ENCODE measurements around the gene NDNF. TPM values are rescaled to one million over a fixed set of nuclear protein-coding genes. Genes with fewer than 3 reads are reported as not detected.
A peak's percentile ranks its signal among the peaks of the same experiment; 100 is the strongest.

NDNF gene
- polyA plus RNA-seq, 1 of the 3 experiments (the other 2 are of a cell fraction), result not detected

DNA sequence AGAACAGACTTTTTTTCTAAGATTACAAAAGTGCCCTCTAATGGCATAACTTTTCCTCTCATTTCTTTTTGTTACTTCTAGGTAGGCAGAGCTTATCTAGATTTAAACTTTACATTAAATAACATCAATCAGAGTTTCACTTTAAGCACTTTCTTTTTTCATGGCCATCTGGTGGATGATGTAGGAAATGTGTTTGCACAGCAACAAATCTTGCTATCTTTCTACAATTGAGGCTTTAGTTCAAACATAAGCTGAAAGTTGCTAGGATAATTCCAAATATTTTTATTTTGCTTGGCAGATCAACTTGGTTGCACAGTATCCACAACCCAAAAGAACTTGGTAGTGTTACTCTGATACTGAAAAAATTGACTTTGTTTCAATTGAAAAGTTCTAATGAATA lies 22.0 kb downstream of the NDNF start:
- CTCF ChIA-PET, result interaction anchor here (0.9 to 1.7 kb wide), 5 partner anchors 16 to 895 kb away, joined by 4 to 9 read pairs (median 5); no protein-coding TSS in a partner anchor
- TF ChIP-seq, protein P1, sequence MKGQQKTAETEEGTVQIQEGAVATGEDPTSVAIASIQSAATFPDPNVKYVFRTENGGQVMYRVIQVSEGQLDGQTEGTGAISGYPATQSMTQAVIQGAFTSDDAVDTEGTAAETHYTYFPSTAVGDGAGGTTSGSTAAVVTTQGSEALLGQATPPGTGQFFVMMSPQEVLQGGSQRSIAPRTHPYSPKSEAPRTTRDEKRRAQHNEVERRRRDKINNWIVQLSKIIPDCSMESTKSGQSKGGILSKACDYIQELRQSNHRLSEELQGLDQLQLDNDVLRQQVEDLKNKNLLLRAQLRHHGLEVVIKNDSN (IDR thresholded peaks at IDR 0.05; ENCODE audit: borderline replicate concordance, low read depth), result no peak
- TF ChIP-seq RAD21 (IDR thresholded peaks at IDR 0.05; ENCODE audit: low read length), result peak; percentile 38
- TF ChIP-seq, protein P2, sequence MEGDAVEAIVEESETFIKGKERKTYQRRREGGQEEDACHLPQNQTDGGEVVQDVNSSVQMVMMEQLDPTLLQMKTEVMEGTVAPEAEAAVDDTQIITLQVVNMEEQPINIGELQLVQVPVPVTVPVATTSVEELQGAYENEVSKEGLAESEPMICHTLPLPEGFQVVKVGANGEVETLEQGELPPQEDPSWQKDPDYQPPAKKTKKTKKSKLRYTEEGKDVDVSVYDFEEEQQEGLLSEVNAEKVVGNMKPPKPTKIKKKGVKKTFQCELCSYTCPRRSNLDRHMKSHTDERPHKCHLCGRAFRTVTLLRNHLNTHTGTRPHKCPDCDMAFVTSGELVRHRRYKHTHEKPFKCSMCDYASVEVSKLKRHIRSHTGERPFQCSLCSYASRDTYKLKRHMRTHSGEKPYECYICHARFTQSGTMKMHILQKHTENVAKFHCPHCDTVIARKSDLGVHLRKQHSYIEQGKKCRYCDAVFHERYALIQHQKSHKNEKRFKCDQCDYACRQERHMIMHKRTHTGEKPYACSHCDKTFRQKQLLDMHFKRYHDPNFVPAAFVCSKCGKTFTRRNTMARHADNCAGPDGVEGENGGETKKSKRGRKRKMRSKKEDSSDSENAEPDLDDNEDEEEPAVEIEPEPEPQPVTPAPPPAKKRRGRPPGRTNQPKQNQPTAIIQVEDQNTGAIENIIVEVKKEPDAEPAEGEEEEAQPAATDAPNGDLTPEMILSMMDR (IDR thresholded peaks at IDR 0.05), result peak; percentile 50
- TF ChIP-seq SMC3 (IDR thresholded peaks at IDR 0.05; ENCODE audit: low read depth, low read length), result peak; percentile 30; the same call in 1 of the 2 replicates
- H3K27ac ChIP-seq (ENCODE audit: low read depth in 2 of 2, low read length in 1 of 2), result no peak overlapping the region
- no peaks in the 10 kb centered on the region for H4K20me1 ChIP-seq (ENCODE audit: insufficient read depth)
- POLR2A ChIA-PET, result no interaction called here
- no peak overlapping the region for H2AFZ ChIP-seq (ENCODE audit: low read depth)
- no peak overlapping the region for H3K4me3 ChIP-seq (ENCODE audit: low read depth in 2 of 2, low read length in 1 of 2)
- no peaks in the 10 kb centered on the region; a peak in 2 of 4 replicates for H3K4me1 ChIP-seq (ENCODE audit: control insufficient read depth in 1 of 2, insufficient read depth in 2 of 2, low read depth in 1 of 2, low read length in 1 of 2)
- H3K4me2 ChIP-seq, result no peak overlapping the region
- H3K27me3 ChIP-seq (ENCODE audit: insufficient read depth), result no peaks in the 10 kb centered on the region; the same call in 1 of the 2 replicates
- H3F3A ChIP-seq (replicated peaks; ENCODE audit: insufficient read depth), result no peaks in the 10 kb centered on the region
- no peaks in the 10 kb centered on the region for H3K79me2 ChIP-seq (ENCODE audit: insufficient read depth)
- H3K9ac ChIP-seq, result no peak overlapping the region
- H3K9me3 ChIP-seq, result no peaks in the 10 kb centered on the region
- no peaks in the 10 kb centered on the region for H3K9me2 ChIP-seq
- no peak for DNase-seq
- H3K36me3 ChIP-seq (replicated peaks in 1 of 2; ENCODE audit: control insufficient read depth in 1 of 2, insufficient read depth in 2 of 2, low read length in 1 of 2), result no peaks in the 10 kb centered on the region

DNA sequence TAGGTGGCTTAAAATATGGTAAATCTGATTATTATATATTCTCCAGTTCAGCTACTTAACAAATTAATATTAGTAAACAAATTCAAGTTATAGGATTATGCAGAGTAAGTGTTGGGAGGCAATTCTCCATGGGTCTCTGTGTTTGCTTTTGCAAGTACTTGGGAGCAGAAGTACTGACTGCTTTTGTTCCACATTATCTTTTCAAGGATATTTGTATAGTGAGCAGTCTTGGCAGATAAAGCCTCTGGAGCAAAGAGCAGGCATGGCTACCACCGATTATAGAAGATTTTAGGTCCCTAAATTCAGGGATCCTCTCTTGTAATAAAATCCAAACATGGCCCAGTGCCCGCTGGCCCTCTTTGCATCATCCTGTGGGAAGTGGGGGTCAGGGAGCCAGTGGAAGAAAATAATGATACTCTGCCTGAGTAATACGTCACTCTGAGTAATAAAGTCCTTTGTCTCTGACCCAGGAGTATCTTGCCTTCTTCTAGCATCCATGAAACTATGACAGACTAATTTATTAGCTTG lies 23.2 kb downstream of the NDNF start:
- Histone ChIP-seq H3F3A (replicated peaks; ENCODE audit: insufficient read depth) (no peaks in the 10 kb centered on the region), H3K9ac (no peak overlapping the region), H3K9me2 (no peaks in the 10 kb centered on the region), H3K36me3 (replicated peaks in 1 of 2; ENCODE audit: control insufficient read depth in 1 of 2, insufficient read depth in 2 of 2, low read length in 1 of 2) (no peaks in the 10 kb centered on the region), H3K79me2 (ENCODE audit: insufficient read depth) (no peaks in the 10 kb centered on the region), H2AFZ (ENCODE audit: low read depth) (no peak overlapping the region), H3K4me2 (no peak overlapping the region), H3K4me3 (ENCODE audit: low read depth in 2 of 2, low read length in 1 of 2) (no peak overlapping the region), H3K9me3 (no peaks in the 10 kb centered on the region), H4K20me1 (ENCODE audit: insufficient read depth) (no peaks in the 10 kb centered on the region), H3K27me3 (ENCODE audit: insufficient read depth) (no peaks in the 10 kb centered on the region), H3K27ac (ENCODE audit: low read depth in 2 of 2, low read length in 1 of 2) (no peak overlapping the region), H3K4me1 (ENCODE audit: control insufficient read depth in 1 of 2, insufficient read depth in 2 of 2, low read depth in 1 of 2, low read length in 1 of 2) (no peaks in the 10 kb centered on the region; a peak in 2 of 4 replicates)
- DNase-seq, result no peak
- WGBS (ENCODE audit: low lambda C conversion rate), result 27% methylated on average over 3 of the region's 3 CpGs
- POLR2A ChIA-PET, result no interaction called here
- CTCF ChIA-PET, result interaction anchor here (0.7 to 1.2 kb wide), 4 partner anchors 20 to 143 kb away, joined by 3 to 5 read pairs (median 4); no protein-coding TSS in a partner anchor
- TF ChIP-seq, protein P3, sequence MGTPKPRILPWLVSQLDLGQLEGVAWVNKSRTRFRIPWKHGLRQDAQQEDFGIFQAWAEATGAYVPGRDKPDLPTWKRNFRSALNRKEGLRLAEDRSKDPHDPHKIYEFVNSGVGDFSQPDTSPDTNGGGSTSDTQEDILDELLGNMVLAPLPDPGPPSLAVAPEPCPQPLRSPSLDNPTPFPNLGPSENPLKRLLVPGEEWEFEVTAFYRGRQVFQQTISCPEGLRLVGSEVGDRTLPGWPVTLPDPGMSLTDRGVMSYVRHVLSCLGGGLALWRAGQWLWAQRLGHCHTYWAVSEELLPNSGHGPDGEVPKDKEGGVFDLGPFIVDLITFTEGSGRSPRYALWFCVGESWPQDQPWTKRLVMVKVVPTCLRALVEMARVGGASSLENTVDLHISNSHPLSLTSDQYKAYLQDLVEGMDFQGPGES (IDR thresholded peaks at IDR 0.05; ENCODE audit: low read depth, low read length), result no peak
- TF ChIP-seq YY1 (IDR thresholded peaks at IDR 0.05; ENCODE audit: low read depth) (no peak), FOSL2 (IDR thresholded peaks at IDR 0.05; ENCODE audit: borderline replicate concordance, low read depth) (no peak), EP300 (IDR thresholded peaks at IDR 0.05; ENCODE audit: borderline replicate concordance in 1 of 2, low read depth in 1 of 2, low read length in 1 of 2) (no peak), FOXM1 (IDR thresholded peaks at IDR 0.05; ENCODE audit: low read depth) (no peak), TCF12 (IDR thresholded peaks at IDR 0.05) (no peak), GATA2 (CRISPR knock-in tag; IDR thresholded peaks at IDR 0.05) (no peak), FOXJ3 (CRISPR knock-in tag; IDR thresholded peaks at IDR 0.05) (no peak), POLR2AphosphoS5 (IDR thresholded peaks at IDR 0.05; ENCODE audit: low read depth, low read length) (no peak), RCOR1 (IDR thresholded peaks at IDR 0.05; ENCODE audit: low read length) (no peak)
- TF ChIP-seq, protein P4, sequence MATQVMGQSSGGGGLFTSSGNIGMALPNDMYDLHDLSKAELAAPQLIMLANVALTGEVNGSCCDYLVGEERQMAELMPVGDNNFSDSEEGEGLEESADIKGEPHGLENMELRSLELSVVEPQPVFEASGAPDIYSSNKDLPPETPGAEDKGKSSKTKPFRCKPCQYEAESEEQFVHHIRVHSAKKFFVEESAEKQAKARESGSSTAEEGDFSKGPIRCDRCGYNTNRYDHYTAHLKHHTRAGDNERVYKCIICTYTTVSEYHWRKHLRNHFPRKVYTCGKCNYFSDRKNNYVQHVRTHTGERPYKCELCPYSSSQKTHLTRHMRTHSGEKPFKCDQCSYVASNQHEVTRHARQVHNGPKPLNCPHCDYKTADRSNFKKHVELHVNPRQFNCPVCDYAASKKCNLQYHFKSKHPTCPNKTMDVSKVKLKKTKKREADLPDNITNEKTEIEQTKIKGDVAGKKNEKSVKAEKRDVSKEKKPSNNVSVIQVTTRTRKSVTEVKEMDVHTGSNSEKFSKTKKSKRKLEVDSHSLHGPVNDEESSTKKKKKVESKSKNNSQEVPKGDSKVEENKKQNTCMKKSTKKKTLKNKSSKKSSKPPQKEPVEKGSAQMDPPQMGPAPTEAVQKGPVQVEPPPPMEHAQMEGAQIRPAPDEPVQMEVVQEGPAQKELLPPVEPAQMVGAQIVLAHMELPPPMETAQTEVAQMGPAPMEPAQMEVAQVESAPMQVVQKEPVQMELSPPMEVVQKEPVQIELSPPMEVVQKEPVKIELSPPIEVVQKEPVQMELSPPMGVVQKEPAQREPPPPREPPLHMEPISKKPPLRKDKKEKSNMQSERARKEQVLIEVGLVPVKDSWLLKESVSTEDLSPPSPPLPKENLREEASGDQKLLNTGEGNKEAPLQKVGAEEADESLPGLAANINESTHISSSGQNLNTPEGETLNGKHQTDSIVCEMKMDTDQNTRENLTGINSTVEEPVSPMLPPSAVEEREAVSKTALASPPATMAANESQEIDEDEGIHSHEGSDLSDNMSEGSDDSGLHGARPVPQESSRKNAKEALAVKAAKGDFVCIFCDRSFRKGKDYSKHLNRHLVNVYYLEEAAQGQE (IDR thresholded peaks at IDR 0.05; ENCODE audit: low read depth, low read length), result no peak
- TF ChIP-seq, protein P5, sequence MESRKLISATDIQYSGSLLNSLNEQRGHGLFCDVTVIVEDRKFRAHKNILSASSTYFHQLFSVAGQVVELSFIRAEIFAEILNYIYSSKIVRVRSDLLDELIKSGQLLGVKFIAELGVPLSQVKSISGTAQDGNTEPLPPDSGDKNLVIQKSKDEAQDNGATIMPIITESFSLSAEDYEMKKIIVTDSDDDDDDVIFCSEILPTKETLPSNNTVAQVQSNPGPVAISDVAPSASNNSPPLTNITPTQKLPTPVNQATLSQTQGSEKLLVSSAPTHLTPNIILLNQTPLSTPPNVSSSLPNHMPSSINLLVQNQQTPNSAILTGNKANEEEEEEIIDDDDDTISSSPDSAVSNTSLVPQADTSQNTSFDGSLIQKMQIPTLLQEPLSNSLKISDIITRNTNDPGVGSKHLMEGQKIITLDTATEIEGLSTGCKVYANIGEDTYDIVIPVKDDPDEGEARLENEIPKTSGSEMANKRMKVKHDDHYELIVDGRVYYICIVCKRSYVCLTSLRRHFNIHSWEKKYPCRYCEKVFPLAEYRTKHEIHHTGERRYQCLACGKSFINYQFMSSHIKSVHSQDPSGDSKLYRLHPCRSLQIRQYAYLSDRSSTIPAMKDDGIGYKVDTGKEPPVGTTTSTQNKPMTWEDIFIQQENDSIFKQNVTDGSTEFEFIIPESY (IDR thresholded peaks at IDR 0.05; ENCODE audit: borderline replicate concordance, low read depth), result no peak
- TF ChIP-seq, protein P6, sequence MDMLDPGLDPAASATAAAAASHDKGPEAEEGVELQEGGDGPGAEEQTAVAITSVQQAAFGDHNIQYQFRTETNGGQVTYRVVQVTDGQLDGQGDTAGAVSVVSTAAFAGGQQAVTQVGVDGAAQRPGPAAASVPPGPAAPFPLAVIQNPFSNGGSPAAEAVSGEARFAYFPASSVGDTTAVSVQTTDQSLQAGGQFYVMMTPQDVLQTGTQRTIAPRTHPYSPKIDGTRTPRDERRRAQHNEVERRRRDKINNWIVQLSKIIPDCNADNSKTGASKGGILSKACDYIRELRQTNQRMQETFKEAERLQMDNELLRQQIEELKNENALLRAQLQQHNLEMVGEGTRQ (IDR thresholded peaks at IDR 0.05; ENCODE audit: borderline replicate concordance, low read depth, low read length), result no peak
